K562 (cell line): ENCODE data around the gene ODAD2.

Source experiments
- BACH1 ChIP-seq: fragments of 200-800 bp; sonication (Bioruptor generic); IDR thresholded peaks from 2 replicates; pipeline ENCODE4 v1.6.1; 2016; ENCODE audit warnings: missing genetic modification characterization, missing compliant biosample characterization
- CTCF ChIP-seq, 3 experiments: IDR thresholded peaks in 2 of 3; conservative IDR thresholded peaks in 1 of 3; 2 replicates each; pipeline ENCODE4 v1.5.1; 2011 to 2012; ENCODE audit warnings: low read length in 3 of 3, mild to moderate bottlenecking in 3 of 3, control low read depth in 2 of 3, improper control_type of control experiment in 1 of 3, inconsistent platforms in 1 of 3, low read depth in 1 of 3, mixed read lengths in 1 of 3, moderate library complexity in 1 of 3; ENCODE audit not compliant: insufficient read depth in 2 of 3
- HBP1 ChIP-seq: fragments of 450-650 bp; formaldehyde crosslinking; IDR thresholded peaks from 2 replicates; pipeline ENCODE4 v1.4.0; 2022; ENCODE audit warnings: missing genetic modification characterization
- HNRNPL ChIP-seq: fragments of 200-400 bp; formaldehyde crosslinking; IDR thresholded peaks from 2 replicates; pipeline ENCODE4 v1.6.1; 2017; ENCODE audit warnings: low read depth, mild to moderate bottlenecking, low read length
- KLF1 ChIP-seq: fragments of 450-650 bp; IDR thresholded peaks from 2 replicates; pipeline ENCODE4 v1.6.1; 2016; ENCODE audit warnings: missing genetic modification characterization, missing compliant biosample characterization
- SMC3 ChIP-seq: conservative IDR thresholded peaks from 2 replicates; pipeline ENCODE4 v1.6.1; 2011; ENCODE audit warnings: low read depth, low read length, improper control_type of control experiment; ENCODE audit not compliant: insufficient read depth
- TCF3 ChIP-seq: sonication (generic); formaldehyde crosslinking; IDR thresholded peaks from 2 replicates; pipeline ENCODE4 v1.4.0; 2020; ENCODE audit warnings: mild to moderate bottlenecking, missing genetic modification reagents
- TFAM ChIP-seq: fragments of 250-450 bp; sonication (Bioruptor Pico); conservative IDR thresholded peaks from 2 replicates; pipeline ENCODE4 v1.5.0; 2021; ENCODE audit warnings: mild to moderate bottlenecking, moderate library complexity
- YY1 ChIP-seq, 3 experiments: IDR thresholded peaks; 2 replicates each; pipeline ENCODE4 v1.6.1; 2011; ENCODE audit warnings: low read length in 2 of 3, mild to moderate bottlenecking in 2 of 3, moderate library complexity in 2 of 3, borderline replicate concordance in 1 of 3, control low read depth in 1 of 3, low read depth in 1 of 3; ENCODE audit not compliant: insufficient read depth in 3 of 3, insufficient replicate concordance in 2 of 3, control insufficient read depth in 1 of 3, insufficient read length in 1 of 3; ENCODE audit errors: extremely low read depth in 1 of 3
- ZHX1 ChIP-seq: fragments of 150-350 bp; conservative IDR thresholded peaks from 2 replicates; pipeline ENCODE4 v1.6.1; 2014; ENCODE audit warnings: low read length
- ZNF274 ChIP-seq: IDR thresholded peaks from 2 replicates; pipeline ENCODE4 v1.6.1; 2011; ENCODE audit warnings: low read depth, mild to moderate bottlenecking, low read length, moderate library complexity, borderline replicate concordance
- ZNF280A ChIP-seq: fragments of 450-650 bp; IDR thresholded peaks from 2 replicates; pipeline ENCODE4 v1.6.1; 2018; ENCODE audit warnings: mild to moderate bottlenecking, low read depth; ENCODE audit not compliant: partially characterized antibody
- ZNF586 ChIP-seq: fragments of 450-650 bp; formaldehyde crosslinking; conservative IDR thresholded peaks from 2 replicates; pipeline ENCODE4 v1.4.0; 2020; ENCODE audit warnings: mild to moderate bottlenecking, moderate library complexity

GRCh38 chr10:27899058-27899457, 99.8 kb downstream of the ODAD2 start:
- no peak for TF ChIP-seq SMC3
- TF ChIP-seq CTCF (IDR thresholded peaks at IDR 0.05 in 2 of 3, conservative IDR thresholded peaks at IDR 0.05 in 1 of 3; ENCODE audit: insufficient read depth in 2 of 3, low read depth in 1 of 3, low read length in 3 of 3) = no peak
- no peak for TF ChIP-seq HNRNPL
- no peak for TF ChIP-seq ZNF274
- TF ChIP-seq ZNF280A = no peak
- no peak for TF ChIP-seq YY1 (IDR thresholded peaks at IDR 0.05; ENCODE audit: borderline replicate concordance in 1 of 3, control insufficient read depth in 1 of 3, extremely low read depth in 1 of 3, insufficient read depth in 3 of 3, insufficient read length in 1 of 3, insufficient replicate concordance in 2 of 3, low read depth in 1 of 3, low read length in 2 of 3)
- no peak for TF ChIP-seq TFAM
- TF ChIP-seq KLF1 (tag) = no peak
- no peak for TF ChIP-seq HBP1
- TF ChIP-seq ZNF586 (CRISPR knock-in tag) = no peak
- TF ChIP-seq ZHX1 = no peak
- no peak for TF ChIP-seq TCF3
- TF ChIP-seq BACH1 (tag) = no peak
